Neural cell (in vitro differentiated cells): ENCODE results near the gene OR51S1. TPM values are rescaled to one million over a fixed set of nuclear protein-coding genes. Genes with fewer than 3 reads are reported as not detected.

Experiments used
- H2AFZ ChIP-seq: fragments of 200-600, 300-800 bp; sonication (generic), shearing (Covaris generic); 2 replicates; pipeline ENCODE4 v1.6.0; 2014; ENCODE audit warnings: low read depth, mild to moderate bottlenecking, antibody characterized with exemption, low read length, moderate library complexity
- H3F3A ChIP-seq: fragments of 200-600 bp; shearing (Covaris generic); 2 replicates; pipeline ENCODE4 v1.6.1; 2016; ENCODE audit warnings: mild to moderate bottlenecking, moderate library complexity, mixed read lengths, antibody characterized with exemption, low read length; ENCODE audit not compliant: insufficient read depth, poor library complexity, severe bottlenecking
- H3K27ac ChIP-seq: fragments of 200-600, 300-800 bp; sonication (generic), shearing (Covaris generic); 2 replicates; pipeline ENCODE4 v1.5.1; 2014; ENCODE audit warnings: mild to moderate bottlenecking, low read length, moderate library complexity
- H3K27me3 ChIP-seq: fragments of 300-800, 200-600 bp; sonication (generic), shearing (Covaris generic); 2 replicates; pipeline ENCODE4 v1.6.0; 2014; ENCODE audit warnings: mild to moderate bottlenecking, low read depth, low read length, moderate library complexity; ENCODE audit not compliant: insufficient read depth
- H3K36me3 ChIP-seq: fragments of 300-800, 200-600 bp; sonication (generic), shearing (Covaris generic); 2 replicates; pipeline ENCODE4 v1.5.1; 2014; ENCODE audit warnings: mild to moderate bottlenecking, antibody characterized with exemption, low read length, moderate library complexity; ENCODE audit not compliant: insufficient read depth
- H3K4me2 ChIP-seq: fragments of 300-800, 200-600 bp; sonication (generic), shearing (Covaris generic); 2 replicates; pipeline ENCODE4 v1.6.0; 2014; ENCODE audit warnings: mild to moderate bottlenecking, low read length
- H3K4me3 ChIP-seq: fragments of 300-800, 200-600 bp; sonication (generic), shearing (Covaris generic); 2 replicates; pipeline ENCODE4 v1.5.1; 2014; ENCODE audit warnings: mild to moderate bottlenecking, low read length, moderate library complexity
- H3K79me2 ChIP-seq: fragments of 200-600 bp; shearing (Covaris generic); replicated peaks from 2 replicates; pipeline ENCODE4 v1.6.0; 2014; ENCODE audit warnings: mild to moderate bottlenecking, low read length, moderate library complexity; ENCODE audit not compliant: insufficient read depth
- H3K9ac ChIP-seq: fragments of 300-800, 200-600 bp; sonication (generic), shearing (Covaris generic); 2 replicates; pipeline ENCODE4 v1.6.1; 2016; ENCODE audit warnings: mild to moderate bottlenecking, low read length, mixed read lengths
- H3K9me2 ChIP-seq: fragments of 200-600 bp; shearing (Covaris generic); 2 replicates; pipeline ENCODE4 v1.6.1; 2016; ENCODE audit warnings: mild to moderate bottlenecking, low read length, mixed read lengths; ENCODE audit not compliant: insufficient read depth
- H3K9me3 ChIP-seq: fragments of 200-600, 300-800 bp; sonication (generic), shearing (Covaris generic); 2 replicates; pipeline ENCODE4 v1.6.1; 2016; ENCODE audit warnings: mild to moderate bottlenecking, mixed run types, low read length, moderate library complexity, mixed read lengths
- H4K20me1 ChIP-seq: fragments of 200-600 bp; shearing (Covaris generic); 2 replicates; pipeline ENCODE4 v1.6.1; 2016; ENCODE audit warnings: mild to moderate bottlenecking, mixed run types; ENCODE audit not compliant: insufficient read depth
- EP300 ChIP-seq: fragments of 450-650 bp; conservative IDR thresholded peaks from 2 replicates; pipeline ENCODE4 v1.6.1; 2014; ENCODE audit warnings: antibody characterized with exemption, mild to moderate bottlenecking, moderate library complexity; ENCODE audit not compliant: poor library complexity, severe bottlenecking
- EZH2 ChIP-seq: fragments of 200-600, 300-800 bp; shearing (Covaris generic), sonication (generic); IDR thresholded peaks from 2 replicates; pipeline ENCODE4 v1.6.1; 2014; ENCODE audit warnings: antibody characterized with exemption, low read length, borderline replicate concordance, mild to moderate bottlenecking; ENCODE audit not compliant: insufficient read depth, poor library complexity, severe bottlenecking
- MXI1 ChIP-seq: fragments of 450-650 bp; conservative IDR thresholded peaks from 2 replicates; pipeline ENCODE4 v1.6.1; 2014; ENCODE audit warnings: antibody characterized with exemption, mild to moderate bottlenecking; ENCODE audit not compliant: poor library complexity, severe bottlenecking
- POLR2AphosphoS5 ChIP-seq: IDR thresholded peaks from 2 replicates; pipeline ENCODE4 v1.6.1; 2012
- RAD21 ChIP-seq: fragments of 450-650 bp; conservative IDR thresholded peaks from 2 replicates; pipeline ENCODE4 v1.6.1; 2014; ENCODE audit warnings: antibody characterized with exemption, mild to moderate bottlenecking, moderate library complexity
- REST ChIP-seq: IDR thresholded peaks from 2 replicates; pipeline ENCODE4 v1.6.1; 2012; ENCODE audit warnings: borderline replicate concordance
- SMC3 ChIP-seq: fragments of 450-650 bp; conservative IDR thresholded peaks from 2 replicates; pipeline ENCODE4 v1.6.1; 2014; ENCODE audit warnings: antibody characterized with exemption, mild to moderate bottlenecking, moderate library complexity; ENCODE audit not compliant: poor library complexity
- TAF1 ChIP-seq: IDR thresholded peaks from 2 replicates; pipeline ENCODE4 v1.6.1; 2012; ENCODE audit warnings: low read depth
- polyA plus RNA-seq: library from polyadenylated mRNA; depleted of rRNA; stranded (reverse); fragments of >200 nt; gene quantifications from 2 replicates; pipeline ENCODE4 v1.2.3, GENCODE V29; 2014
- TF ChIP-seq, protein P1 (sequence below): fragments of 450-650 bp; IDR thresholded peaks from 2 replicates; pipeline ENCODE4 v1.5.1; 2014; ENCODE audit warnings: antibody characterized with exemption, mild to moderate bottlenecking, moderate library complexity; ENCODE audit not compliant: poor library complexity, severe bottlenecking

The OR51S1 gene
- polyA plus RNA-seq, 1 donor from 2014 or later, result not detected

DNA sequence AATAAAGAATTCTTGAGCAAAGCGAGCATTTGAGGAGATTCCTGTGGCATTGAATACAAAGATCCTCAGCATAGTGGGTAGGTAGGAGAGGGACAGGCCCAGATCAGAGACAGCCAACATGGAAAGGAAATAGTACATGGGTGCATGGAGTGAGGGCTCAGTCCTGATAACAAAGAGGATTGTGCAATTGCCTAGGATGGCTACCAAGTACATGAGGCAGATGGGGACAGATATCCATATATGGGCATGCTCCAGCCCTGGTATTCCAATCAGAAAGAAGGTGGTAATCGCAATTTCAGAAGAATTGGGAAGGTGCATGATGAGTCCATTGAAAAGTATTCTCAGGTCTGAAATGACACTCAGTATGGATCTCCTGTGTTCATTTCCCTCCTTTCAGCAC is 41.3 kb upstream of the OR51S1 start:
- no peak overlapping the region for H3K9ac ChIP-seq
- H3K4me2 ChIP-seq, result no peak overlapping the region
- no peaks in the 10 kb centered on the region for H4K20me1 ChIP-seq
- H3K79me2 ChIP-seq, result no peaks in the 10 kb centered on the region
- H3K27me3 ChIP-seq, result no peaks in the 10 kb centered on the region
- no peak overlapping the region for H3K27ac ChIP-seq
- TF ChIP-seq SMC3 (no peak), RAD21 (no peak), POLR2AphosphoS5 (no peak), EZH2 (no peak), EP300 (no peak), REST (no peak), TAF1 (no peak), MXI1 (no peak)
- TF ChIP-seq, protein P1, sequence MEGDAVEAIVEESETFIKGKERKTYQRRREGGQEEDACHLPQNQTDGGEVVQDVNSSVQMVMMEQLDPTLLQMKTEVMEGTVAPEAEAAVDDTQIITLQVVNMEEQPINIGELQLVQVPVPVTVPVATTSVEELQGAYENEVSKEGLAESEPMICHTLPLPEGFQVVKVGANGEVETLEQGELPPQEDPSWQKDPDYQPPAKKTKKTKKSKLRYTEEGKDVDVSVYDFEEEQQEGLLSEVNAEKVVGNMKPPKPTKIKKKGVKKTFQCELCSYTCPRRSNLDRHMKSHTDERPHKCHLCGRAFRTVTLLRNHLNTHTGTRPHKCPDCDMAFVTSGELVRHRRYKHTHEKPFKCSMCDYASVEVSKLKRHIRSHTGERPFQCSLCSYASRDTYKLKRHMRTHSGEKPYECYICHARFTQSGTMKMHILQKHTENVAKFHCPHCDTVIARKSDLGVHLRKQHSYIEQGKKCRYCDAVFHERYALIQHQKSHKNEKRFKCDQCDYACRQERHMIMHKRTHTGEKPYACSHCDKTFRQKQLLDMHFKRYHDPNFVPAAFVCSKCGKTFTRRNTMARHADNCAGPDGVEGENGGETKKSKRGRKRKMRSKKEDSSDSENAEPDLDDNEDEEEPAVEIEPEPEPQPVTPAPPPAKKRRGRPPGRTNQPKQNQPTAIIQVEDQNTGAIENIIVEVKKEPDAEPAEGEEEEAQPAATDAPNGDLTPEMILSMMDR, result no peak
- H3K9me3 ChIP-seq, result no peaks in the 10 kb centered on the region
- no peaks in the 10 kb centered on the region for H3K36me3 ChIP-seq
- no peaks in the 10 kb centered on the region for H3F3A ChIP-seq
- no peak overlapping the region for H3K4me3 ChIP-seq
- no peaks in the 10 kb centered on the region for H3K9me2 ChIP-seq
- no peak overlapping the region for H2AFZ ChIP-seq

GRCh38 chr11:4887591-4887990 is 38.6 kb upstream of the OR51S1 start:
- Histone ChIP-seq H3F3A (no peaks in the 10 kb centered on the region), H2AFZ (no peak overlapping the region), H3K9me3 (no peaks in the 10 kb centered on the region), H3K27me3 (no peaks in the 10 kb centered on the region), H3K9me2 (no peaks in the 10 kb centered on the region), H3K27ac (no peak overlapping the region), H3K4me2 (no peak overlapping the region), H3K36me3 (no peaks in the 10 kb centered on the region), H3K9ac (no peak overlapping the region), H3K79me2 (no peaks in the 10 kb centered on the region), H4K20me1 (no peaks in the 10 kb centered on the region), H3K4me3 (no peak overlapping the region)
- no peak for TF ChIP-seq MXI1
- no peak for TF ChIP-seq EZH2
- TF ChIP-seq RAD21, result no peak
- TF ChIP-seq TAF1, result no peak
- TF ChIP-seq REST, result no peak
- TF ChIP-seq POLR2AphosphoS5, result no peak
- no peak for TF ChIP-seq SMC3
- TF ChIP-seq, protein P1, result no peak
- no peak for TF ChIP-seq EP300
